Effector memory CD4-positive, alpha-beta T cell (primary cell): Measurements from ENCODE around the gene ZNF474.

Experiments
- DNase-seq, 3 donors: peaks; one replicate each; pipeline ENCODE4 v3.0.0-alpha.2; 2020
- H3K27ac ChIP-seq: 2 replicates; pipeline ENCODE4 v1.7.0; 2013; ENCODE audit warnings: mild to moderate bottlenecking, low read length, moderate library complexity; ENCODE audit not compliant: insufficient read depth, poor library complexity, severe bottlenecking
- H3K27me3 ChIP-seq: replicated peaks from 2 replicates; pipeline ENCODE4 v1.7.0; 2013; ENCODE audit warnings: mild to moderate bottlenecking, low read length; ENCODE audit not compliant: insufficient read depth, control insufficient read depth, poor library complexity, severe bottlenecking
- H3K36me3 ChIP-seq: 2 replicates; pipeline ENCODE4 v1.7.0; 2013; ENCODE audit warnings: mild to moderate bottlenecking, low read length, moderate library complexity; ENCODE audit not compliant: control insufficient read depth, insufficient read depth
- H3K4me1 ChIP-seq: 2 replicates; pipeline ENCODE4 v1.7.0; 2013; ENCODE audit warnings: low read length, mild to moderate bottlenecking; ENCODE audit not compliant: control insufficient read depth, insufficient read depth, poor library complexity, severe bottlenecking
- H3K4me3 ChIP-seq: 2 replicates; pipeline ENCODE4 v1.7.0; 2013; ENCODE audit warnings: low read length, low read depth, mild to moderate bottlenecking; ENCODE audit not compliant: insufficient read depth, poor library complexity, severe bottlenecking
- H3K9me3 ChIP-seq: 2 replicates; pipeline ENCODE4 v1.7.0; 2013; ENCODE audit warnings: mild to moderate bottlenecking, low read length, moderate library complexity; ENCODE audit not compliant: control insufficient read depth

ZNF474 gene

GRCh38 chr5:122137702-122138101, 8.4 kb downstream of the ZNF474 start:
- Histone ChIP-seq H3K4me3 (no peak overlapping the region), H3K36me3 (no peaks in the 10 kb centered on the region), H3K27me3 (no peaks in the 10 kb centered on the region), H3K27ac (no peak overlapping the region), H3K9me3 (no peaks in the 10 kb centered on the region), H3K4me1 (no peaks in the 10 kb centered on the region)
- no peak for DNase-seq

DNA sequence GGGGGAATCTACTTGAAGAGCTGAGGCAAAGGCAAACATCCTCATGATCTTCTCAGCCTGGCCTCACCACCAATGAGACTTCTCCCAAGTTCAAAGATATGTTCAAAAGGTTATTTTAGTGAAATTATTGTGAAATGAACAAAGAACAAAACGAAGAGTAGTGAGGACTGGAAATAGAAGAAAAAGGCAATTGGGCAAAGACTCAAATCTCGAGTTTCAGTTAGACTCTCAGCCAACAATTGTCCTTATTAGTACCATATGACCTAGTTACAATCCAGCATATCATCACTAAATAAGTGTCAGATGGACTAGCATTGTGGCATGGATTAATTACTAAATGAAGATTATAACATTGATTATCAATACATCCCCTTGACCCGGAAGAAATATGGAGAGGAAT, 9.0 kb downstream of the ZNF474 start:
- Histone ChIP-seq H3K36me3 (no peaks in the 10 kb centered on the region), H3K27me3 (no peaks in the 10 kb centered on the region), H3K4me3 (no peak overlapping the region), H3K9me3 (no peaks in the 10 kb centered on the region), H3K27ac (no peak overlapping the region), H3K4me1 (no peaks in the 10 kb centered on the region)
- no peak for DNase-seq

DNA sequence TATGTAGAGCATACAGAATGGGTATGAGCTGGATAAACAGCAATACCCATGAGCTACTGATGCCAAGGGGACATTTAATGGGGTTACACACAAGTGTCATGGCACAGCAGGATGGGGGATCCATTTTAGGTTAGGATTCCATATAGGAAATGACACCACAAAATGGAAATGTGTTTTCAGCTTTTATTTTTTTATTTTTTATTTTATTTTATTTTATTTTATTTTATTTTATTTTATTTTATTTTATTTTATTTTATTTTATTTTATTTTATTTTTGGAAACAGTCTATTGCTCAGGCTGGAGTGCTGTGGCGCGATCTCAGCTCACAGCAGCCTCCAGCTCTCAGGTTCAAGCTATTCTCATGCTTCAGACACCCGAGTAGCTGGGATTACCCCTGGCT, 11.6 kb downstream of the ZNF474 start:
- H3K4me3 ChIP-seq: no peak overlapping the region
- H3K36me3 ChIP-seq: no peaks in the 10 kb centered on the region
- no peaks in the 10 kb centered on the region for H3K27me3 ChIP-seq
- no peak for DNase-seq
- no peak overlapping the region for H3K27ac ChIP-seq
- no peaks in the 10 kb centered on the region for H3K9me3 ChIP-seq
- H3K4me1 ChIP-seq: no peaks in the 10 kb centered on the region

- no peak overlapping the region for H3K4me3 ChIP-seq
- H3K36me3 ChIP-seq: no peaks in the 10 kb centered on the region
- no peaks in the 10 kb centered on the region for H3K9me3 ChIP-seq
- H3K27me3 ChIP-seq: no peaks in the 10 kb centered on the region
- DNase-seq: no peak
- no peak overlapping the region for H3K27ac ChIP-seq
- no peaks in the 10 kb centered on the region for H3K4me1 ChIP-seq
Measured at GRCh38 chr5:122141751-122142150, 12.4 kb downstream of the ZNF474 start.

DNA sequence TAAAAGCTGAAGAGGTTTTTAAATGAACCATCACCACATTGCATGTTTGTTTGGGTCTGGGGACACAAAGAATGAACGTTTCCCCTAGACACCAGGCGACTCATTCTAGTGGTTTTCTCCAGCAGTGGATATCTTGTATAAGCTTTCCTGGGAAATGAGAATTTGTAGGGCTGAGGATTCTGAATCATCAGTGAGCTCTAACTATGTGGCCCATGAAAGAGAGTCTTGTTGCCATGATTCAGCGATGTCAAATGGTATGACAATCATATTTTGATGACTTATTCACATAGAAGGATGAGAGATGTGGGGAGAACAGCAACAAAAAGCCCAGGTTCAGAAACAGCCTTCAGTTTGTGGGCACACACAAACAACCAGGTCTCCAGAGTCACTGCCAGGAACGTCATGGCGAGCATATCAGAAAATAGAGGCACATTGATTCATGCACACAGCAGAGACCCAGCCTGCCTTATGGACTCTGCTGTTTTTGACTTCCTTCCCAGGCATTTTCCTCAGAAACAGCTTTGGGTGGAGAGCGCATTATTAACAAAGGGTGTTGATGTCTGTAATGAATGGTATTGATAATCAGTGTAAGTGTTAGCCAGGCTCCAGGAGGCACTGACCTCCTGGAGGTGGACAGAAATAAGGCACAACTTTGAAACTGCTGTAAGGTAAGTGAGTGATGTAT, 13.3 kb downstream of the ZNF474 start:
- no peak for DNase-seq
- no peaks in the 10 kb centered on the region for H3K27me3 ChIP-seq
- no peaks in the 10 kb centered on the region for H3K36me3 ChIP-seq
- H3K9me3 ChIP-seq: no peaks in the 10 kb centered on the region
- no peak overlapping the region for H3K27ac ChIP-seq
- H3K4me3 ChIP-seq: no peak overlapping the region
- H3K4me1 ChIP-seq: no peaks in the 10 kb centered on the region

- Histone ChIP-seq H3K36me3 (no peaks in the 10 kb centered on the region), H3K9me3 (no peaks in the 10 kb centered on the region), H3K27ac (no peak overlapping the region), H3K27me3 (no peaks in the 10 kb centered on the region), H3K4me3 (no peak overlapping the region), H3K4me1 (no peaks in the 10 kb centered on the region)
- DNase-seq: no peak
Measured at GRCh38 chr5:122144236-122144635, 14.9 kb downstream of the ZNF474 start.

DNA sequence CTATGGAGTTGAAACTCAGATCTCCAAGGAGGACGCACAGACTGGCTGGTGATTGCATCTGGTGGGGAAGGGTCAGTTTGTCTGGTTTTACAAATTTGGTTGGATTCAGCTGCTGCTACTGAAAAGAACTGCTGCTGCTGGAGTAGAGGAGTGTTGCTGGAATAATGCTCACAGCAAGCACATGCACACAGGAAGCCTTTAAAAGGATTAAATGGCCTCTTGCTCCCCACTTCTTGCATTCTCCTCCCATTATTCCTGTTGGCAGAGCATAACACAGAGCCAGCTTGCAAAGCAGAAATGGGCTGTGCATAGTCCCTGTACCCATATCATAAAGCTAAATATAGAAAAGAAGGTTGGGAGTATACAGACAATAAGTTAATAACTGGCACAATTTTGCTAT, 16.6 kb downstream of the ZNF474 start:
- Histone ChIP-seq H3K4me3 (no peak overlapping the region), H3K27me3 (no peaks in the 10 kb centered on the region), H3K36me3 (no peaks in the 10 kb centered on the region), H3K4me1 (no peaks in the 10 kb centered on the region), H3K27ac (no peak overlapping the region), H3K9me3 (no peaks in the 10 kb centered on the region)
- no peak for DNase-seq

- Histone ChIP-seq H3K36me3 (no peaks in the 10 kb centered on the region), H3K27ac (no peak overlapping the region), H3K4me1 (peaks cover 3% of the 10 kb centered on the region), H3K27me3 (no peaks in the 10 kb centered on the region), H3K4me3 (no peak overlapping the region), H3K9me3 (no peaks in the 10 kb centered on the region)
- DNase-seq: no peak
Measured at GRCh38 chr5:122149321-122150090, 20.2 kb downstream of the ZNF474 start.

GRCh38 chr5:122150215-122150614, 20.9 kb downstream of the ZNF474 start:
- Histone ChIP-seq H3K9me3 (no peaks in the 10 kb centered on the region), H3K27me3 (no peaks in the 10 kb centered on the region), H3K36me3 (no peaks in the 10 kb centered on the region), H3K4me3 (no peak overlapping the region), H3K4me1 (peaks cover 3% of the 10 kb centered on the region), H3K27ac (no peak overlapping the region)
- no peak for DNase-seq

- no peaks in the 10 kb centered on the region for H3K36me3 ChIP-seq
- H3K4me3 ChIP-seq: no peak overlapping the region
- no peaks in the 10 kb centered on the region for H3K27me3 ChIP-seq
- H3K9me3 ChIP-seq: no peaks in the 10 kb centered on the region
- peaks cover 3% of the 10 kb centered on the region for H3K4me1 ChIP-seq
- no peak for DNase-seq
- H3K27ac ChIP-seq: no peak overlapping the region
Measured at GRCh38 chr5:122151640-122152039, 22.3 kb downstream of the ZNF474 start.
